ENCODE results near the gene MST1.

MST1 gene

DNA sequence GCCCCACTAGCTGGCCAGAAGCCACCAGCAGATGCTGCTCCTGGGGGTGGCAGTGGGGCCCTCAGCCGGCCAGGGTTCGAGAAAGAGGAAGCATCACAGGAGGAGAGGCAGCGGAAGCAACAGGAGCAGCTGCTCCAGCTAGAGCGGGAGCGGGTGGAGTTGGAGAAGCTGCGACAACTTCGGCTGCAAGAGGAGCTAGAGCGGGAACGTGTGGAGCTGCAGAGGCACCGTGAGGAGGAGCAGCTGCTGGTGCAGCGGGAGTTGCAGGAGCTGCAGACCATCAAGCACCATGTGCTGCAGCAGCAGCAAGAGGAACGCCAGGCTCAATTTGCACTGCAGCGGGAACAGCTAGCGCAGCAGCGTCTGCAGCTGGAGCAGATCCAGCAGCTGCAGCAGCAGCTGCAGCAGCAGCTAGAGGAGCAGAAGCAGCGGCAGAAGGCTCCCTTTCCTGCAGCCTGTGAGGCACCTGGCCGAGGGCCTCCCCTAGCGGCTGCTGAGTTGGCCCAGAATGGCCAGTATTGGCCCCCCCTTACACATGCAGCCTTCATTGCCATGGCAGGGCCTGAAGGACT lies 32.6 kb downstream of the MST1 start:
- Histone ChIP-seq H3K27ac (ENCODE audit: low read depth, low read length, poor library complexity, severe bottlenecking) (no peak overlapping the region), H3K9ac (ENCODE audit: low read length) (no peak overlapping the region), H2AFZ (ENCODE audit: low read length) (no peak overlapping the region), H3K27me3 (ENCODE audit: insufficient read depth, low read length) (no peaks in the 10 kb centered on the region; the same call in 1 of the 2 replicates), H3K36me3 (ENCODE audit: insufficient read depth, low read length) (no peaks in the 10 kb centered on the region), H3K9me2 (ENCODE audit: low read depth, low read length) (no peaks in the 10 kb centered on the region), H3K79me2 (ENCODE audit: insufficient read depth, low read length) (no peaks in the 10 kb centered on the region), H3F3A (ENCODE audit: insufficient read depth, low read length) (no peaks in the 10 kb centered on the region), H4K20me1 (ENCODE audit: insufficient read depth, low read length) (no peaks in the 10 kb centered on the region), H3K4me1 (ENCODE audit: insufficient read depth, low read length, severe bottlenecking) (no peaks in the 10 kb centered on the region), H3K4me2 (ENCODE audit: low read length) (no peak overlapping the region), H3K4me3 (ENCODE audit: low read depth, low read length, poor library complexity, severe bottlenecking) (no peak overlapping the region), H3K9me3 (ENCODE audit: low read length) (no peaks in the 10 kb centered on the region)
- TF ChIP-seq, protein P1, sequence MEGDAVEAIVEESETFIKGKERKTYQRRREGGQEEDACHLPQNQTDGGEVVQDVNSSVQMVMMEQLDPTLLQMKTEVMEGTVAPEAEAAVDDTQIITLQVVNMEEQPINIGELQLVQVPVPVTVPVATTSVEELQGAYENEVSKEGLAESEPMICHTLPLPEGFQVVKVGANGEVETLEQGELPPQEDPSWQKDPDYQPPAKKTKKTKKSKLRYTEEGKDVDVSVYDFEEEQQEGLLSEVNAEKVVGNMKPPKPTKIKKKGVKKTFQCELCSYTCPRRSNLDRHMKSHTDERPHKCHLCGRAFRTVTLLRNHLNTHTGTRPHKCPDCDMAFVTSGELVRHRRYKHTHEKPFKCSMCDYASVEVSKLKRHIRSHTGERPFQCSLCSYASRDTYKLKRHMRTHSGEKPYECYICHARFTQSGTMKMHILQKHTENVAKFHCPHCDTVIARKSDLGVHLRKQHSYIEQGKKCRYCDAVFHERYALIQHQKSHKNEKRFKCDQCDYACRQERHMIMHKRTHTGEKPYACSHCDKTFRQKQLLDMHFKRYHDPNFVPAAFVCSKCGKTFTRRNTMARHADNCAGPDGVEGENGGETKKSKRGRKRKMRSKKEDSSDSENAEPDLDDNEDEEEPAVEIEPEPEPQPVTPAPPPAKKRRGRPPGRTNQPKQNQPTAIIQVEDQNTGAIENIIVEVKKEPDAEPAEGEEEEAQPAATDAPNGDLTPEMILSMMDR (IDR thresholded peaks at IDR 0.05; ENCODE audit: low read length) = peak; percentile 9
- TF ChIP-seq EZH2 (IDR thresholded peaks at IDR 0.05; ENCODE audit: borderline replicate concordance, low read length) = no peak

DNA sequence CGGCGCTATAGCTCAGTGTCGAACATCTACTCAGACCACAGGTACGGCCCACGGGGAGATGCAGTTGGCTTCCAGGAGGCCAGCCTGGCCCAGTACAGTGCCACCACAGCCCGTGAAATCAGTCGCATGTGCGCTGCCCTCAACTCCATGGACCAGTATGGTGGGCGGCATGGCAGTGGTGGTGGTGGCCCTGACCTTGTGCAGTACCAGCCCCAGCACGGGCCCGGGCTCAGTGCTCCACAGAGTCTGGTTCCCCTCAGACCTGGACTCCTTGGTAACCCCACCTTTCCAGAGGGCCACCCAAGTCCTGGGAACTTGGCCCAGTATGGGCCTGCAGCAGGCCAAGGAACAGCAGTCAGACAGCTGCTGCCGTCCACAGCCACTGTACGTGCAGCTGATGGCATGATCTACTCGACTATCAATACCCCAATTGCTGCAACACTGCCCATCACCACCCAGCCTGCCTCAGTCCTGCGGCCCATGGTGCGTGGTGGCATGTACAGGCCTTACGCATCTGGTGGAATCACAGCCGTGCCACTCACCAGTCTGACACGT lies 33.5 kb downstream of the MST1 start:
- no peak for TF ChIP-seq EZH2 (IDR thresholded peaks at IDR 0.05; ENCODE audit: borderline replicate concordance, low read length)
- TF ChIP-seq, protein P1 (IDR thresholded peaks at IDR 0.05; ENCODE audit: low read length) = no peak
- Histone ChIP-seq H3K9ac (ENCODE audit: low read length) (no peak overlapping the region), H3K27ac (ENCODE audit: low read depth, low read length, poor library complexity, severe bottlenecking) (no peak overlapping the region), H3K36me3 (ENCODE audit: insufficient read depth, low read length) (no peaks in the 10 kb centered on the region), H3K9me3 (ENCODE audit: low read length) (no peaks in the 10 kb centered on the region), H3F3A (ENCODE audit: insufficient read depth, low read length) (no peaks in the 10 kb centered on the region), H4K20me1 (ENCODE audit: insufficient read depth, low read length) (no peaks in the 10 kb centered on the region), H3K4me3 (ENCODE audit: low read depth, low read length, poor library complexity, severe bottlenecking) (no peak overlapping the region), H3K4me2 (ENCODE audit: low read length) (no peak overlapping the region), H2AFZ (ENCODE audit: low read length) (no peak overlapping the region), H3K79me2 (ENCODE audit: insufficient read depth, low read length) (no peaks in the 10 kb centered on the region), H3K4me1 (ENCODE audit: insufficient read depth, low read length, severe bottlenecking) (no peaks in the 10 kb centered on the region), H3K27me3 (ENCODE audit: insufficient read depth, low read length) (no peaks in the 10 kb centered on the region; the same call in 1 of the 2 replicates), H3K9me2 (ENCODE audit: low read depth, low read length) (no peaks in the 10 kb centered on the region)

DNA sequence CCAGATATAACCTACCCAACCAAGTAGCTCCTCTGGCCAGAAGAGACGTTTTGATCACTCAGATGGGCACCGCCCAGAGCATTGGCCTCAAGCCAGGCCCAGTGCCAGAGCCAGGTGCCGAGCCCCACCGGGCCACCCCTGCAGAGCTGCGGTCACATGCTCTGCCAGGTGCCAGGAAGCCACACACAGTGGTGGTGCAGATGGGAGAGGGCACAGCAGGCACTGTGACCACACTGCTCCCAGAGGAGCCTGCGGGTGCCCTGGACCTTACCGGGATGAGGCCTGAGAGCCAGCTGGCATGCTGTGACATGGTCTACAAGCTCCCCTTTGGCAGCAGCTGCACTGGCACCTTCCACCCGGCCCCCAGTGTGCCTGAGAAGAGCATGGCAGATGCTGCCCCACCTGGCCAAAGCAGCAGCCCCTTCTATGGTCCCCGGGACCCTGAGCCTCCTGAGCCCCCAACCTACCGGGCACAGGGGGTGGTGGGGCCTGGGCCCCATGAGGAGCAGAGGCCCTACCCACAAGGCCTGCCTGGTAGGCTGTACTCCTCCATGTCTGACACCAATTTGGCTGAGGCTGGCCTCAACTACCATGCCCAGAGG lies 34.2 kb downstream of the MST1 start:
- Histone ChIP-seq H3K9me3 (ENCODE audit: low read length) (no peaks in the 10 kb centered on the region), H2AFZ (ENCODE audit: low read length) (no peak overlapping the region), H3K4me2 (ENCODE audit: low read length) (no peak overlapping the region), H3K27ac (ENCODE audit: low read depth, low read length, poor library complexity, severe bottlenecking) (no peak overlapping the region), H3K9me2 (ENCODE audit: low read depth, low read length) (no peaks in the 10 kb centered on the region), H3K36me3 (ENCODE audit: insufficient read depth, low read length) (no peaks in the 10 kb centered on the region), H3F3A (ENCODE audit: insufficient read depth, low read length) (no peaks in the 10 kb centered on the region), H3K27me3 (ENCODE audit: insufficient read depth, low read length) (no peaks in the 10 kb centered on the region; the same call in 1 of the 2 replicates), H4K20me1 (ENCODE audit: insufficient read depth, low read length) (no peaks in the 10 kb centered on the region), H3K4me3 (ENCODE audit: low read depth, low read length, poor library complexity, severe bottlenecking) (no peak overlapping the region), H3K4me1 (ENCODE audit: insufficient read depth, low read length, severe bottlenecking) (no peaks in the 10 kb centered on the region), H3K79me2 (ENCODE audit: insufficient read depth, low read length) (no peaks in the 10 kb centered on the region), H3K9ac (ENCODE audit: low read length) (no peak overlapping the region)
- TF ChIP-seq EZH2 (IDR thresholded peaks at IDR 0.05; ENCODE audit: borderline replicate concordance, low read length) = no peak
- TF ChIP-seq, protein P1 (IDR thresholded peaks at IDR 0.05; ENCODE audit: low read length) = no peak
